Endothelial cell of umbilical vein (primary cell): ENCODE measurements around the gene SLC50A1. TPM values are rescaled to one million over a fixed set of nuclear protein-coding genes. Genes with fewer than 3 reads are reported as not detected.

Source experiments
- BruUV-seq: library from RNA; stranded (reverse); fragments of 400-500 nt; replicated peaks from 2 replicates; lab custom pipeline; 2021; lab: Mats Ljungman, UMichigan
- CTCF ChIA-PET: fragments of 300-600, 350-600 bp; sonication (Branson Sonifier 250); formaldehyde crosslinking; loops from one replicate; lab custom pipeline; 2021; ENCODE audit warnings: antibody characterized with exemption, inconsistent platforms; lab: Charles Lee
- POLR2A ChIA-PET: fragments of 300-600, 350-600 bp; sonication (Branson Sonifier 250); formaldehyde crosslinking; loops from one replicate; lab custom pipeline; 2021; ENCODE audit warnings: antibody characterized with exemption, inconsistent platforms; lab: Charles Lee
- DNase-seq: peaks from one replicate; pipeline ENCODE4 v3.0.0-alpha.2; 2011; ENCODE audit warnings: low read depth, low spot score
- FAIRE-seq: peaks from 2 replicates; lab custom pipeline; 2011; peaks lifted over from hg19 to GRCh38; lab: Jason Lieb, UNC
- H2AFZ ChIP-seq: 2 replicates; pipeline ENCODE4 v1.6.0; 2012; ENCODE audit warnings: low read depth, low read length, control low read depth, inconsistent platforms
- H3K27ac ChIP-seq: 2 replicates; pipeline ENCODE4 v1.5.1; 2011; ENCODE audit warnings: low read depth, mild to moderate bottlenecking, control low read depth, low read length, moderate library complexity; ENCODE audit not compliant: insufficient read depth
- H3K27me3 ChIP-seq, 2 experiments: 2 replicates each; pipeline versions ENCODE4 v1.6.0 to v1.6.1; 2011; ENCODE audit warnings: low read length in 2 of 2, mixed read lengths in 1 of 2; ENCODE audit not compliant: control insufficient read depth in 2 of 2, insufficient read depth in 2 of 2
- H3K36me3 ChIP-seq, 2 experiments: 2 replicates in 1 of 2; 3 replicates in 1 of 2; pipeline ENCODE4 v1.5.1; 2011; ENCODE audit warnings: low read length in 2 of 2, mild to moderate bottlenecking in 1 of 2, moderate library complexity in 1 of 2; ENCODE audit not compliant: control insufficient read depth in 2 of 2, insufficient read depth in 2 of 2; ENCODE audit errors: extremely low read depth in 1 of 2
- H3K4me1 ChIP-seq: 3 replicates; pipeline ENCODE4 v1.5.1; 2011; ENCODE audit warnings: mild to moderate bottlenecking, low read length; ENCODE audit not compliant: control insufficient read depth, insufficient read depth; ENCODE audit errors: extremely low read depth
- H3K4me2 ChIP-seq: 2 replicates; pipeline ENCODE4 v1.6.1; 2011; ENCODE audit warnings: low read length, control low read depth, mixed read lengths; ENCODE audit not compliant: insufficient read depth
- H3K4me3 ChIP-seq, 3 experiments: fragments of 200-600 bp in 1 of 3; sonication (generic), shearing (Covaris generic) in 1 of 3; replicated peaks in 1 of 3; 2 replicates each; pipeline ENCODE4 v1.5.1; 2011 to 2016; ENCODE audit warnings: control low read depth in 3 of 3, low read length in 3 of 3, mild to moderate bottlenecking in 2 of 3, inconsistent platforms in 1 of 3, low read depth in 1 of 3, moderate library complexity in 1 of 3; ENCODE audit not compliant: insufficient read depth in 1 of 3
- H3K79me2 ChIP-seq: 2 replicates; pipeline ENCODE4 v1.6.0; 2012; ENCODE audit warnings: low read length, inconsistent platforms; ENCODE audit not compliant: control insufficient read depth, insufficient read depth
- H3K9ac ChIP-seq: replicated peaks from 2 replicates; pipeline ENCODE3; 2011; ENCODE audit warnings: low read length, control low read depth; ENCODE audit not compliant: insufficient read depth; ENCODE audit errors: extremely low read depth
- H3K9me1 ChIP-seq: replicated peaks from 3 replicates; pipeline ENCODE4 v1.6.0; 2011; ENCODE audit warnings: mild to moderate bottlenecking, low read length; ENCODE audit not compliant: control insufficient read depth, insufficient read depth; ENCODE audit errors: extremely low read depth
- H3K9me3 ChIP-seq: replicated peaks from 2 replicates; pipeline ENCODE4 v1.5.1; 2012; ENCODE audit warnings: low read length, inconsistent platforms; ENCODE audit not compliant: control insufficient read depth, insufficient read depth
- H4K20me1 ChIP-seq: replicated peaks from 2 replicates; pipeline ENCODE3; 2011; ENCODE audit warnings: mild to moderate bottlenecking, low read length; ENCODE audit not compliant: control insufficient read depth, insufficient read depth; ENCODE audit errors: extremely low read depth
- CTCF ChIP-seq, 2 donors: IDR thresholded peaks; 1 replicate in 1 of 2; 2 replicates in 1 of 2; pipeline ENCODE4 v1.5.1; 2011; ENCODE audit warnings: low read length in 2 of 2, mild to moderate bottlenecking in 2 of 2, moderate library complexity in 2 of 2, control low read depth in 1 of 2, inconsistent platforms in 1 of 2, low read depth in 1 of 2; ENCODE audit not compliant: insufficient read depth in 1 of 2; ENCODE audit errors: extremely low read depth in 1 of 2
- EZH2 ChIP-seq: IDR thresholded peaks from 2 replicates; pipeline ENCODE4 v1.6.1; 2012; ENCODE audit warnings: borderline replicate concordance, low read depth, mild to moderate bottlenecking, moderate library complexity, low read length, inconsistent platforms; ENCODE audit not compliant: severe bottlenecking
- FOS ChIP-seq: IDR thresholded peaks from 2 replicates; pipeline ENCODE4 v1.6.1; 2011; ENCODE audit warnings: mild to moderate bottlenecking, low read length, moderate library complexity, borderline replicate concordance; ENCODE audit not compliant: insufficient read depth
- GATA2 ChIP-seq: IDR thresholded peaks from 2 replicates; pipeline ENCODE4 v1.7.0; 2011; ENCODE audit warnings: low read depth, mild to moderate bottlenecking, moderate library complexity, mixed read lengths, low read length; ENCODE audit not compliant: insufficient read length, insufficient read depth
- JUN ChIP-seq: IDR thresholded peaks from 2 replicates; pipeline ENCODE4 v1.6.1; 2011; ENCODE audit warnings: borderline replicate concordance, low read depth; ENCODE audit not compliant: insufficient read length, insufficient read depth
- MYC ChIP-seq: IDR thresholded peaks from one replicate; pipeline ENCODE4 v1.6.1; 2011; ENCODE audit warnings: mild to moderate bottlenecking, low read depth, low read length
- POLR2A ChIP-seq: IDR thresholded peaks from 2 replicates; pipeline ENCODE4 v1.6.1; 2012; ENCODE audit warnings: low read depth, mild to moderate bottlenecking, control low read depth, low read length
- POLR2AphosphoS5 ChIP-seq: IDR thresholded peaks from 2 replicates; pipeline ENCODE4 v1.6.1; 2012; ENCODE audit warnings: low read depth, mild to moderate bottlenecking, control low read depth, low read length, moderate library complexity; ENCODE audit not compliant: insufficient read depth
- dilution Hi-C: fragments of 300-500 bp; cut with MboI; formaldehyde crosslinking; loops from one replicate; pipeline ENCODE4 v1.15.0; 2019; ENCODE audit warnings: low sequenced_read_pairs; ENCODE audit not compliant: extremely low pct_ligation_motif_present
- intact Hi-C: fragments of 100-400 bp; cut with micrococcal nuclease; formaldehyde crosslinking; loops from one replicate; pipeline ENCODE4 v1.10.0; 2022
- polyA plus RNA-seq, 4 experiments: library from polyadenylated mRNA; depleted of rRNA in 3 of 4; stranded (reverse) in 3 of 4; unstranded in 1 of 4; fragments of >200 nt; gene quantifications; 2 replicates each; pipeline versions ENCODE4 v1.2.1 to v1.2.3, GENCODE V29; 2011 to 2012; ENCODE audit warnings: missing spikeins in 1 of 4
- total RNA-seq: library from RNA; stranded (reverse); gene quantifications from 2 replicates; pipeline ENCODE4 v1.2.3, GENCODE V29; 2021
- TF ChIP-seq, protein P1 (sequence below): IDR thresholded peaks from 2 replicates; pipeline ENCODE4 v1.6.1; 2011; ENCODE audit not compliant: insufficient read depth, insufficient read length

SLC50A1 gene
- total and polyA plus RNA-seq, 2 donors (not counting 3 experiments of a cell fraction or from before 2014, with no cell fraction given): 29.5 to 66.1 TPM

GRCh38 chr1:155186794-155187455, 51.3 kb downstream of the SLC50A1 start:
- FAIRE-seq (no peak), DNase-seq (no peak)
- dilution Hi-C loops: no loop called here
- Histone ChIP-seq H3K4me1 (no peaks in the 10 kb centered on the region), H3K9me1 (no peaks in the 10 kb centered on the region), H3K27ac (no peak overlapping the region), H3K9ac (no peak overlapping the region), H3K4me3 (no peak overlapping the region), H3K79me2 (no peaks in the 10 kb centered on the region), H3K27me3 (no peaks in the 10 kb centered on the region), H4K20me1 (no peaks in the 10 kb centered on the region), H3K4me2 (no peak overlapping the region), H3K9me3 (no peaks in the 10 kb centered on the region), H3K36me3 (peaks cover 0 to 3% of the 10 kb centered on the region in 2 experiments), H2AFZ (no peak overlapping the region)
- TF ChIP-seq POLR2A (no peak), EZH2 (no peak), GATA2 (no peak), POLR2AphosphoS5 (no peak), FOS (no peak), JUN (no peak), CTCF (IDR thresholded peaks at IDR 0.05; ENCODE audit: extremely low read depth in 1 of 2, insufficient read depth in 1 of 2, low read depth in 1 of 2, low read length in 2 of 2) (no peak), MYC (no peak)
- TF ChIP-seq, protein P1, sequence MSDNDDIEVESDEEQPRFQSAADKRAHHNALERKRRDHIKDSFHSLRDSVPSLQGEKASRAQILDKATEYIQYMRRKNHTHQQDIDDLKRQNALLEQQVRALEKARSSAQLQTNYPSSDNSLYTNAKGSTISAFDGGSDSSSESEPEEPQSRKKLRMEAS: no peak
- CTCF ChIA-PET: interaction anchor here (1.0 to 1.7 kb wide), 3 partner anchors 14 to 20 kb away, joined by 3 to 7 read pairs (median 6); partner anchors contain the start of gene KRTCAP2
- intact Hi-C loops: no loop called here
- POLR2A ChIA-PET: no interaction called here
- BruUV-seq: no TSS peak
